DOHH2 (cell line): ENCODE measurements around the gene SLC1A5.

Experiments used
- EZH2phosphoT487 ChIP-seq: fragments of 200-600 bp; sonication (generic); IDR thresholded peaks from 2 replicates; pipeline ENCODE4 v1.6.1; 2017; ENCODE audit warnings: borderline replicate concordance, mild to moderate bottlenecking, antibody characterized with exemption, low read length, moderate library complexity, mixed read lengths
- TF ChIP-seq, protein P1 (sequence below): fragments of 200-600 bp; sonication (generic); IDR thresholded peaks from one replicate; pipeline ENCODE4 v1.5.1; 2014; ENCODE audit warnings: antibody characterized with exemption, mild to moderate bottlenecking, low read depth, low read length; ENCODE audit not compliant: poor library complexity, severe bottlenecking

DNA sequence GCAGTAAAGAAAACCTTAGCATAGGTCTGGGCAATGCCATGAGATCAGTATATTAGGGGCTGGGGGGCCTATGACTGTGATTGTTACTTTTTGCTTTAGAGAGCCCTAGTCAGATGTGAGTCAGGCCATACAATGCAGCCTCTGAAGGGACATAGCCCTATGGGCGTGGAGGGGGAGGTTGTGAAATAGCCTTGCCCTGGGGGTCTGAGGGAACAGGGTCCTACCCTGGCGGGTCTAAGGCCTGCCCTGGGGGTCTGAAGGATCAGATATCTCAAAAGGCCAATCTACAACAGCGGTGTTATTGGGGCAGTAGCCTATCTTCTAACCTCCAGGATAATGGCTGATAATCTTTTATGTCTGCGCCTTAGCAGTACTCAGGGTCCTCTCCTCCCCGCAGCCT lies 13.8 kb upstream of the SLC1A5 start:
- TF ChIP-seq, protein P1, sequence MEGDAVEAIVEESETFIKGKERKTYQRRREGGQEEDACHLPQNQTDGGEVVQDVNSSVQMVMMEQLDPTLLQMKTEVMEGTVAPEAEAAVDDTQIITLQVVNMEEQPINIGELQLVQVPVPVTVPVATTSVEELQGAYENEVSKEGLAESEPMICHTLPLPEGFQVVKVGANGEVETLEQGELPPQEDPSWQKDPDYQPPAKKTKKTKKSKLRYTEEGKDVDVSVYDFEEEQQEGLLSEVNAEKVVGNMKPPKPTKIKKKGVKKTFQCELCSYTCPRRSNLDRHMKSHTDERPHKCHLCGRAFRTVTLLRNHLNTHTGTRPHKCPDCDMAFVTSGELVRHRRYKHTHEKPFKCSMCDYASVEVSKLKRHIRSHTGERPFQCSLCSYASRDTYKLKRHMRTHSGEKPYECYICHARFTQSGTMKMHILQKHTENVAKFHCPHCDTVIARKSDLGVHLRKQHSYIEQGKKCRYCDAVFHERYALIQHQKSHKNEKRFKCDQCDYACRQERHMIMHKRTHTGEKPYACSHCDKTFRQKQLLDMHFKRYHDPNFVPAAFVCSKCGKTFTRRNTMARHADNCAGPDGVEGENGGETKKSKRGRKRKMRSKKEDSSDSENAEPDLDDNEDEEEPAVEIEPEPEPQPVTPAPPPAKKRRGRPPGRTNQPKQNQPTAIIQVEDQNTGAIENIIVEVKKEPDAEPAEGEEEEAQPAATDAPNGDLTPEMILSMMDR: no peak
- TF ChIP-seq EZH2phosphoT487: no peak
